Measurements from ENCODE around the gene ASH1L.

ASH1L gene

GRCh38 chr1:155321639-155322503 lies 240.7 kb downstream of the ASH1L start:
- H3K9me3 ChIP-seq (ENCODE audit: control insufficient read depth, insufficient read depth, low read depth, low read length) = no peaks in the 10 kb centered on the region
- H3K4me1 ChIP-seq (ENCODE audit: control insufficient read depth, insufficient read depth, low read length) = 0 out of 2 replicates have a peak, but pooled peaks cover 3% of the 10 kb centered on the region
- H3K4me3 ChIP-seq (ENCODE audit: low read depth, low read length) = no peak overlapping the region
- peak overlapping the region; percentile 7 for H3K27ac ChIP-seq (ENCODE audit: extremely low read depth, low read depth, low read length)
- CTCF ChIA-PET = interaction anchor here (0.6 to 8.4 kb wide), 12 partner anchors 10 to 236 kb away, joined by 3 to 77 read pairs (median 4); partner anchors contain the start of genes HCN3 and MTX1
- POLR2A ChIA-PET = interaction anchor here (0.8 to 4.4 kb wide), 7 partner anchors 8 to 241 kb away, joined by 3 to 32 read pairs (median 3); partner anchors contain the start of genes ASH1L, CLK2 and SCAMP3
- TF ChIP-seq ZBTB21 (tag by site-specific recombination; IDR thresholded peaks at IDR 0.05) = no peak
- TF ChIP-seq ZNF169 (tag by site-specific recombination; IDR thresholded peaks at IDR 0.05) = no peak
- TF ChIP-seq ZBTB6 (tag by site-specific recombination; IDR thresholded peaks at IDR 0.05) = no peak
- TF ChIP-seq PBX3 (CRISPR knock-in tag; IDR thresholded peaks at IDR 0.05) = no peak
- peak; percentile 43; the same call in 1 of the 2 replicates for TF ChIP-seq ZNF600 (tag by site-specific recombination; IDR thresholded peaks at IDR 0.05)
- TF ChIP-seq ZBTB8A (tag by site-specific recombination; IDR thresholded peaks at IDR 0.05) = no peak
- TF ChIP-seq IKZF3 (tag by site-specific recombination; IDR thresholded peaks at IDR 0.05) = 0 out of 2 replicates have a peak, but pooled peaks have one; percentile 56
- TF ChIP-seq ZBTB49 (tag by site-specific recombination; IDR thresholded peaks at IDR 0.05; ENCODE audit: low read depth) = no peak
- TF ChIP-seq REST (tag by site-specific recombination; IDR thresholded peaks at IDR 0.05) = no peak
- TF ChIP-seq ZFP41 (tag by site-specific recombination; IDR thresholded peaks at IDR 0.05; ENCODE audit: borderline replicate concordance) = no peak
- 0 out of 2 replicates have a peak, but pooled peaks have one; percentile 19 for TF ChIP-seq PATZ1 (tag by site-specific recombination; IDR thresholded peaks at IDR 0.05)
- TF ChIP-seq MZF1 (tag by site-specific recombination; IDR thresholded peaks at IDR 0.05; ENCODE audit: borderline replicate concordance) = no peak
- peak; percentile 74 for TF ChIP-seq ZBTB17 (tag by site-specific recombination; IDR thresholded peaks at IDR 0.05)
- TF ChIP-seq ZNF664 (tag by site-specific recombination; IDR thresholded peaks at IDR 0.05) = no peak
- no peak for TF ChIP-seq ZNF239 (tag by site-specific recombination; IDR thresholded peaks at IDR 0.05)
- peaks cover 13 to 60% of the 10 kb centered on the region in 2 experiments; a peak in 2 of 3 replicates for H3K36me3 ChIP-seq (ENCODE audit: control insufficient read depth in 2 of 2, insufficient read depth in 1 of 2, low read length in 2 of 2)
